KMS-11 (cell line): ENCODE measurements around the gene EGFL8.
A peak's percentile ranks its signal among the peaks of the same experiment; 100 is the strongest.

ENCODE experiments used
- H2AFZ ChIP-seq: fragments of 200-600 bp; sonication (generic); 2 replicates; pipeline ENCODE4 v1.6.1; 2016; ENCODE audit warnings: antibody characterized with exemption, mixed run types, low read depth
- H3K27ac ChIP-seq: fragments of 200-600 bp; sonication (generic); 2 replicates; pipeline ENCODE4 v1.6.1; 2016; ENCODE audit warnings: mild to moderate bottlenecking, mixed run types
- H3K27me3 ChIP-seq: fragments of 200-600 bp; sonication (generic); 2 replicates; pipeline ENCODE4 v1.6.1; 2017; ENCODE audit warnings: mild to moderate bottlenecking, low read depth, mixed run types, moderate library complexity; ENCODE audit not compliant: insufficient read depth
- H3K36me3 ChIP-seq: fragments of 200-600 bp; sonication (generic); 2 replicates; pipeline ENCODE4 v1.6.1; 2017; ENCODE audit warnings: mild to moderate bottlenecking, mixed run types; ENCODE audit not compliant: insufficient read depth
- H3K4me1 ChIP-seq: fragments of 200-600 bp; sonication (generic); 2 replicates; pipeline ENCODE4 v1.6.1; 2016; ENCODE audit warnings: mild to moderate bottlenecking, low read depth, mixed run types; ENCODE audit not compliant: poor library complexity, severe bottlenecking
- H3K4me2 ChIP-seq: fragments of 200-600 bp; sonication (generic); 2 replicates; pipeline ENCODE4 v1.7.0; 2016; ENCODE audit warnings: mild to moderate bottlenecking, mixed run types
- H3K4me3 ChIP-seq: fragments of 200-600 bp; sonication (generic); IDR thresholded peaks from 2 replicates; pipeline ENCODE4 v1.6.1; 2017; ENCODE audit warnings: low read depth, low read length, mixed read lengths; ENCODE audit not compliant: insufficient read depth
- H3K79me2 ChIP-seq: fragments of 200-600 bp; sonication (generic); 2 replicates; pipeline ENCODE4 v1.6.1; 2016; ENCODE audit warnings: low read depth, mixed run types; ENCODE audit not compliant: insufficient read depth
- H3K9ac ChIP-seq: fragments of 200-600 bp; sonication (generic); 2 replicates; pipeline ENCODE4 v1.6.1; 2016; ENCODE audit warnings: mild to moderate bottlenecking, mixed run types
- H4K20me1 ChIP-seq: fragments of 200-600 bp; sonication (generic); 2 replicates; pipeline ENCODE4 v1.6.1; 2016; ENCODE audit warnings: mild to moderate bottlenecking, mixed run types; ENCODE audit not compliant: insufficient read depth
- CTCF ChIP-seq: fragments of 200-600 bp; sonication (generic); conservative IDR thresholded peaks from 2 replicates; pipeline ENCODE4 v1.6.1; 2017; ENCODE audit warnings: low read depth, mild to moderate bottlenecking, antibody characterized with exemption, low read length, moderate library complexity, mixed read lengths

The EGFL8 gene

GRCh38 chr6:32194388-32194787 lies 30.0 kb downstream of the EGFL8 start:
- Histone ChIP-seq H3K27ac (no peak overlapping the region), H3K4me1 (peaks cover 60% of the 10 kb centered on the region), H3K4me3 (no peak overlapping the region), H3K36me3 (no peaks in the 10 kb centered on the region), H4K20me1 (no peaks in the 10 kb centered on the region), H3K79me2 (peaks cover 2% of the 10 kb centered on the region; the same call in 1 of the 2 replicates), H3K4me2 (peak overlapping the region; percentile 80; the same call in 1 of the 2 replicates), H2AFZ (no peak overlapping the region), H3K9ac (no peak overlapping the region), H3K27me3 (no peaks in the 10 kb centered on the region)
- no peak for TF ChIP-seq CTCF

- H3K9ac ChIP-seq: peak overlapping the region; percentile 7; the same call in 1 of the 2 replicates
- peak overlapping the region; percentile 63 for H2AFZ ChIP-seq
- TF ChIP-seq CTCF: peak; percentile 82
- peaks cover 60% of the 10 kb centered on the region for H3K4me1 ChIP-seq
- H3K36me3 ChIP-seq: no peaks in the 10 kb centered on the region
- H3K27ac ChIP-seq: peak overlapping the region; percentile 28
- peak overlapping the region; percentile 80 for H3K4me2 ChIP-seq
- no peaks in the 10 kb centered on the region for H3K79me2 ChIP-seq
- no peaks in the 10 kb centered on the region for H3K27me3 ChIP-seq
- no peaks in the 10 kb centered on the region for H4K20me1 ChIP-seq
- no peak overlapping the region for H3K4me3 ChIP-seq
These were observed 30.6 kb downstream of the EGFL8 start for GRCh38 chr6:32194825-32195651.

GRCh38 chr6:32195652-32195901 lies 31.2 kb downstream of the EGFL8 start:
- Histone ChIP-seq H3K9ac (no peak overlapping the region; the same call in 1 of the 2 replicates), H3K36me3 (no peaks in the 10 kb centered on the region), H3K79me2 (no peaks in the 10 kb centered on the region), H4K20me1 (no peaks in the 10 kb centered on the region), H3K27ac (no peak overlapping the region), H3K27me3 (no peaks in the 10 kb centered on the region), H3K4me1 (peaks cover 56% of the 10 kb centered on the region), H3K4me3 (no peak overlapping the region), H3K4me2 (no peak overlapping the region; the same call in 1 of the 2 replicates), H2AFZ (no peak overlapping the region)
- no peak for TF ChIP-seq CTCF

- Histone ChIP-seq H3K27ac (peak overlapping the region; percentile 86), H3K4me3 (no peak overlapping the region), H3K4me2 (peak overlapping the region; percentile 97), H4K20me1 (no peaks in the 10 kb centered on the region), H3K79me2 (no peaks in the 10 kb centered on the region), H3K4me1 (peaks cover 53% of the 10 kb centered on the region), H2AFZ (peak overlapping the region; percentile 77), H3K9ac (peak overlapping the region; percentile 93), H3K27me3 (no peaks in the 10 kb centered on the region), H3K36me3 (no peaks in the 10 kb centered on the region)
- TF ChIP-seq CTCF: no peak
These were observed 31.7 kb downstream of the EGFL8 start for GRCh38 chr6:32195902-32196681.
